Measurements from ENCODE around the gene IQSEC1. TPM values are rescaled to one million over a fixed set of nuclear protein-coding genes. Genes with fewer than 3 reads are reported as not detected.
"Not testable (repeated sequence)": the region's sequence is repeated elsewhere in the genome, so short reads cannot be mapped to it uniquely, and the experiment has no call there.

IQSEC1 gene
- total RNA-seq, 1 donor: 22.1 TPM

DNA sequence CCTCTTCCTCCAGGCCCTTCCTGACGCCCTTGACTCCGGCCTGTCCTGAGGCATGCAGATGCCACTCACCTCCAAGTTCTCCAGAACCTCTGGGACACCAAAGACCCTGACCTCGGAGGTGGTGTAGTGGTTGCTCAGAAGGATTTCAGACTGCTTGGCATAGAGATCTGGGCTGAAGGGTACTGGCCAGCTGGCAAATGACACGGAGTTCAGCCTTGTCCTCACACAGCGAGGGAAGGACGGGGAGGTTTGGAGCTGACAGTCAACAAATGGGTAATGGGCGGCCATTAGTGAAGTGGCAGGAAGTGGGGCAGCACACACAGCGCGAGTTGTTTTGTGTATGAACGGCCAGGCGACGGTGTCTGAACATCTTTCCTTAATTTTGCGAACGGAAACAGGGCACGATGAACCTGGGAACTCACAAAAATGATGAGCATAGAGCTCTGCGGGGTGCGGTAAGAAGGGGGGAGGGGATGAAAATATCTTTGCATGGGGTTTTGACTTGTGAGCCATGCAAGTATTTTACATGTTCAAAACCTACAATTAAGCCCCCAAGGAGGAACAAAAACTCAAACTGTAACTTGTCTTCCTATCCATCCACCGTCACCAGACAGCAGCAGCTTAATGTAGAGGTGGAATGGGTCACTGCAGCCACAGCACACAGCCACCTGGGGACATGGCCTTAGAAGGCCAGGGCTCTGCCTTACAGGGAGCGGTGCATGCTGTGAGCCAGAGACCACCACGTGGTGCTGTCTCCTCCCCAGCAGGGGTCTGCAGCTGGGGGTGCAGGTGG lies 188.2 kb downstream of the IQSEC1 start:
- Histone ChIP-seq H3K36me3 (ENCODE audit: insufficient read depth, low read length) (no peaks in the 10 kb centered on the region), H3K27ac (ENCODE audit: low read depth, low read length) (no peak overlapping the region), H2AFZ (ENCODE audit: low read length) (no peak overlapping the region), H3K4me2 (ENCODE audit: insufficient read depth, low read length) (no peak overlapping the region), H4K20me1 (ENCODE audit: insufficient read depth, low read length) (no peaks in the 10 kb centered on the region), H3K4me3 (ENCODE audit: insufficient read depth, low read length) (no peak overlapping the region), H3K79me2 (ENCODE audit: insufficient read depth, low read length) (no peaks in the 10 kb centered on the region), H3K4me1 (ENCODE audit: insufficient read depth, low read length) (no peaks in the 10 kb centered on the region), H3K27me3 (ENCODE audit: insufficient read depth, low read length) (peaks cover 37% of the 10 kb centered on the region), H3K9me3 (ENCODE audit: low read depth, low read length) (no peaks in the 10 kb centered on the region)
- TF ChIP-seq, protein P1, sequence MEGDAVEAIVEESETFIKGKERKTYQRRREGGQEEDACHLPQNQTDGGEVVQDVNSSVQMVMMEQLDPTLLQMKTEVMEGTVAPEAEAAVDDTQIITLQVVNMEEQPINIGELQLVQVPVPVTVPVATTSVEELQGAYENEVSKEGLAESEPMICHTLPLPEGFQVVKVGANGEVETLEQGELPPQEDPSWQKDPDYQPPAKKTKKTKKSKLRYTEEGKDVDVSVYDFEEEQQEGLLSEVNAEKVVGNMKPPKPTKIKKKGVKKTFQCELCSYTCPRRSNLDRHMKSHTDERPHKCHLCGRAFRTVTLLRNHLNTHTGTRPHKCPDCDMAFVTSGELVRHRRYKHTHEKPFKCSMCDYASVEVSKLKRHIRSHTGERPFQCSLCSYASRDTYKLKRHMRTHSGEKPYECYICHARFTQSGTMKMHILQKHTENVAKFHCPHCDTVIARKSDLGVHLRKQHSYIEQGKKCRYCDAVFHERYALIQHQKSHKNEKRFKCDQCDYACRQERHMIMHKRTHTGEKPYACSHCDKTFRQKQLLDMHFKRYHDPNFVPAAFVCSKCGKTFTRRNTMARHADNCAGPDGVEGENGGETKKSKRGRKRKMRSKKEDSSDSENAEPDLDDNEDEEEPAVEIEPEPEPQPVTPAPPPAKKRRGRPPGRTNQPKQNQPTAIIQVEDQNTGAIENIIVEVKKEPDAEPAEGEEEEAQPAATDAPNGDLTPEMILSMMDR (IDR thresholded peaks at IDR 0.05; ENCODE audit: extremely low read depth, low read depth, low read length): no peak
- DNase-seq (ENCODE audit: insufficient read length, low spot score, missing footprints): peak; percentile 76

DNA sequence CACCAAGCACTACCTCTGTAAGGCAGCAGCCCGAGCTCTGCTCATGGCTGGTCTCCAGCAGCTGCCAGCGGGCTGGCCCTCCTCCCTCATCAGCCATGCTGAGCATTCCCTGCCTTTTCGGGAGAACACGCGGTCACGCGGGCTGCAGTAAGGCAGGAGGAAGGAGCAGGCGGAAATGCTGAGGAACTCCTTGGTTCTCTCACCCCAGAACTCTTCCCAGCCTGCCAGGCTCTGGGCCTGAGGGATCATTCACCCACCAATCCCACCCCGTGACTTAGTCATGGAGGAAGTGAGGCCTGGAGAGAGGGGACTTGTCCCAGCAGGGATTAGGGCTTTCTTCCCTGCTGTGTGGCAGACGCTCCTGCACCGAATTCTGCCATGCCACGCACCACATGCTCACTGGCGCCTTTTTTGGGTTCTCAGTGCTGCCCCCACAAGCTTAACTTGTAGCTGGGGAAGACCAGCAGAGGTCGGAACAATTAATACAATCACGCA lies 189.0 kb downstream of the IQSEC1 start:
- H4K20me1 ChIP-seq (ENCODE audit: insufficient read depth, low read length): no peaks in the 10 kb centered on the region
- no peaks in the 10 kb centered on the region for H3K4me1 ChIP-seq (ENCODE audit: insufficient read depth, low read length)
- H3K4me2 ChIP-seq (ENCODE audit: insufficient read depth, low read length): no peak overlapping the region
- H3K27me3 ChIP-seq (ENCODE audit: insufficient read depth, low read length): peaks cover 32% of the 10 kb centered on the region
- peak; percentile 93 for DNase-seq (ENCODE audit: insufficient read length, low spot score, missing footprints)
- no peaks in the 10 kb centered on the region for H3K9me3 ChIP-seq (ENCODE audit: low read depth, low read length)
- TF ChIP-seq, protein P1 (IDR thresholded peaks at IDR 0.05; ENCODE audit: extremely low read depth, low read depth, low read length): no peak
- no peak overlapping the region for H3K27ac ChIP-seq (ENCODE audit: low read depth, low read length)
- H3K36me3 ChIP-seq (ENCODE audit: insufficient read depth, low read length): no peaks in the 10 kb centered on the region
- no peak overlapping the region for H3K4me3 ChIP-seq (ENCODE audit: insufficient read depth, low read length)
- no peaks in the 10 kb centered on the region for H3K79me2 ChIP-seq (ENCODE audit: insufficient read depth, low read length)
- peak overlapping the region; percentile 81 for H2AFZ ChIP-seq (ENCODE audit: low read length)

DNA sequence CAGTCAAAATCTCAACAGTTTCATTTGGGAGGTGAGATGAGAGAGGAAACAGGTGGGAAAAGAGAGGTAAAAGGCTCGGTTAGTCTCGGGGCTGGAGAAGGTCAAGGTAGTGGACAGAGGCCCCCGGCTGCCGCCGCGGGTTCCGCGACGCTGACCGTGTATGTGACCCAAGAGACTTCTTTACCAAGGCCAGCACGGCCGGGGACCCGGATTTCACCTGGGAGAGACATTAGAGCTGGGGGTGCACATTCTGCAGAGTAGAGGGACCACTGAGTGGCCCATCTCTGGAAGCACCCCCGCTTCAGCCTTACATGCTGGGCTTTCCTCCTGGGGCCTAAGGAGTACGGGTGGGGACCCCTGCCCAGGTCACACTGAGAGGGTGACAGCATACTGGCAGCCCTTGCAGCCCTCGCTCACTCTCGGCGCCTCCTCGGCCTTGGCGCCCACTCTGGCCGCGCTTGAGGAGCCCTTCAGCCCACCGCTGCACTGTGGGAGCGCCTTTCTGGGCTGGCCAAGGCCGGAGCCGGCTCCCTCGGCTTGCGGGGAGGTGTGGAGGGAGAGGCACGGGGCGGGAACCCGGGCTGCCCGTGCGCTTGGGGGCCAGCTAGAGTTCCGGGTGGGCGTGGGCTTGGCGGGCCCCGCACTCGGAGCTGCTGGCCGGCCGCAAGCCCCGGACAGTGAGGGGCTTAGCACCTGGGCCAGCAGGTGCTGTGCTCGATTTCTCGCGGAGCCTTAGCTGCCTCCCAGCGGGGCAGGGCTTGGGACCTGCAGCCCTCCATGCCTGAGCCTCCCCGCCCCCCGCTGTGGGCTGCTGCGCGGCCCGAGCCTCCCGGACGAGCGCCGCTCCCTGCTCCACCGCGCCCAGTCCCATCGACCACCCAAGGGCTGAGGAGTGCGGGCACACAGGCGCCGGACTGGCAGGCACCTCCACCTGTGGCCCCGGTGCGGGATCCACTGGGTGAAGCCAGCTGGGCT lies 190.6 kb downstream of the IQSEC1 start:
- H3K36me3 ChIP-seq (ENCODE audit: insufficient read depth, low read length): no peaks in the 10 kb centered on the region

DNA sequence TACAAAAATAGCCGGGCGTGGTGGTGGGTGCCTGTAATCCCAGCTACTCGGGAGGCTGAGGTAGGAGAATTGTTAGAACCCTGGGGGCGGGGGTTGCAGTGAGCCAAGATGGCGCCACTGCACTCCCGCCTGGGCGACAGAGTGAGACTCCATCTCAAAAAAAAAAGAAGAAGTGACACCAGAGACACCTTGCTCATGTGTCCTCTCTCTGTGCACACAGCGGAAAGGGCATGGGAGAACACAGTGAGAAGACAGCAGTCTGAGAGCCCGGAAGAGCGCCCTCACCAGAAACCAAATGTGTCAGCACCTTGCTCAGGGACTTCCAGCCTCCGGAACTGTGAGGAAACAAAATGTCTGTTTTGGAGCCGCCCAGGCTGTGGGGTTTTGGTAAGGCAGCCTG lies 191.4 kb downstream of the IQSEC1 start:
- not testable (repeated sequence) for H3K4me3 ChIP-seq (ENCODE audit: insufficient read depth, low read length); H3K4me2 ChIP-seq (ENCODE audit: insufficient read depth, low read length); H3K27me3 ChIP-seq (ENCODE audit: insufficient read depth, low read length); H3K4me1 ChIP-seq (ENCODE audit: insufficient read depth, low read length); H3K36me3 ChIP-seq (ENCODE audit: insufficient read depth, low read length); DNase-seq (ENCODE audit: insufficient read length, low spot score, missing footprints); H4K20me1 ChIP-seq (ENCODE audit: insufficient read depth, low read length); H3K79me2 ChIP-seq (ENCODE audit: insufficient read depth, low read length); H3K27ac ChIP-seq (ENCODE audit: low read depth, low read length); H2AFZ ChIP-seq (ENCODE audit: low read length); H3K9me3 ChIP-seq (ENCODE audit: low read depth, low read length)

More for the DNA sequence above, 190.6 kb downstream of the IQSEC1 start:
- Histone ChIP-seq H3K79me2 (ENCODE audit: insufficient read depth, low read length) (no peaks in the 10 kb centered on the region), H4K20me1 (ENCODE audit: insufficient read depth, low read length) (no peaks in the 10 kb centered on the region), H2AFZ (ENCODE audit: low read length) (no peak overlapping the region), H3K4me2 (ENCODE audit: insufficient read depth, low read length) (no peak overlapping the region), H3K27ac (ENCODE audit: low read depth, low read length) (no peak overlapping the region), H3K4me3 (ENCODE audit: insufficient read depth, low read length) (no peak overlapping the region), H3K9me3 (ENCODE audit: low read depth, low read length) (no peaks in the 10 kb centered on the region), H3K27me3 (ENCODE audit: insufficient read depth, low read length) (peaks cover 17% of the 10 kb centered on the region), H3K4me1 (ENCODE audit: insufficient read depth, low read length) (no peaks in the 10 kb centered on the region)
- no peak for DNase-seq (ENCODE audit: insufficient read length, low spot score, missing footprints)
- TF ChIP-seq, protein P1 (IDR thresholded peaks at IDR 0.05; ENCODE audit: extremely low read depth, low read depth, low read length): no peak
